Measurements from ENCODE around the gene EDDM3A. TPM values are rescaled to one million over a fixed set of nuclear protein-coding genes. Genes with fewer than 3 reads are reported as not detected.
"Not testable (repeated sequence)": the region's sequence is repeated elsewhere in the genome, so short reads cannot be mapped to it uniquely, and the experiment has no call there.

The EDDM3A gene
- total RNA-seq, 1 experiment from 2014 or later = not detected

DNA sequence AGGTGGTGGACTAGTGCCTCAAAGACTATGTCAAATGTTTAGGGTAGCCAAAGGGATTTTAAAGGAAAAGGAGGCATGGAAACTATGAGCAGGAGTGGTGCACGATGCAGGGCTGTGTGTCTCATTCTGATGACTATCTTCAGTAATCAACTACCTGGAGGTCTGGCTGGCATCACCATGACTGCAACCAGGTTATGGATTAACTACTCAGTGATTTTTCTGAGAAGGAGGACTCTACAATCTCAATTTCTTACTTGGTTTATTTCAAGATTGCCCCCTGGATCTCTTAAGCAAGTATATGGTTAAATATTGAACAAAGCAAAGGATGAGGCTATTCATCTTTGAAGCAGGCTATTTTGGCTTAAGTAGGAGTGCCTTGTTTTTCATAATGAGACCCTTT lies 19.2 kb upstream of the EDDM3A start:
- in situ Hi-C loops (cut with HindIII; ENCODE audit: low pct_unique_long_range_greater_than_20kb, low sequenced_read_pairs) = no loop called here
- no peak for DNase-seq (ENCODE audit: low read depth)

DNA sequence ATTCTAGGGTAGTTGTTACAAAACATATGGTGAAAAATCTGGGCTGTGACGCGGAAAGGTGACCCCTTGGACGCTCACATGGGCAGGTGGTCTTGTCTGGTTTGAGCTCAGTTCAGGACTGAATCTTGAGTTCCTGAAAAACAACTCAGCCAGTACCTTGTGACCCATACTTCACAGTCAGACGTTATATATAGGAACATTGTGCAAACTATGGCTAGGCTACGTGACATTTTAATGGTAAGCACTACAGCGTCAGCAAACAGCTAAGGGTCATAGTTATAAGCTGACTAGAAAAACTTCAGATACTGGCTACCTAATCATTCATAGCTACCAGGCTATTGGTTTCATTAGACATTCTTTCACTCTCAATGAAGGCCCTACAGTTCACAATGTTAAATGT lies 14.8 kb upstream of the EDDM3A start:
- in situ Hi-C loops (cut with HindIII; ENCODE audit: low pct_unique_long_range_greater_than_20kb, low sequenced_read_pairs) = no loop called here

DNA sequence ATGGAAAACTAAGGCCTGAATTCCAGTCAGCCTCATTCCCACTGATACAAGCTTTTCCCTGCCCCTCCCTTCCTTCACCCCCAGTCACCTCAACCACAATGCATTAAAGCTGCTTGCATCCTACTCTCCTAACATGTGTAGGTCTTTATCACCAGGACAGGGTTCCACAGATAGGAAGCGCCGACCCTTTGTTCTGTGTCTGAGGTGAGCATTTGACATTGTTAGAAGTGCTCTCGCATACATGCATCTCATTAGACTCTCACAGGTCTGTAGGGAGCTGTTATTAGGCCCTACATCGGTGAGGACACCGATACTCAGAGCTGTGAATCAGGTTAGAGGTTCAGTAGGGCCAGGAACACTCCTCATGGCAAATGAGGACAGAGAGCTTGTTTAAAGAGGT lies 13.2 kb upstream of the EDDM3A start:
- in situ Hi-C loops (cut with HindIII; ENCODE audit: low pct_unique_long_range_greater_than_20kb, low sequenced_read_pairs) = no loop called here
- no peak for DNase-seq (ENCODE audit: low read depth)

More for the DNA sequence above, 14.8 kb upstream of the EDDM3A start:
- DNase-seq (ENCODE audit: low read depth) = no peak

DNA sequence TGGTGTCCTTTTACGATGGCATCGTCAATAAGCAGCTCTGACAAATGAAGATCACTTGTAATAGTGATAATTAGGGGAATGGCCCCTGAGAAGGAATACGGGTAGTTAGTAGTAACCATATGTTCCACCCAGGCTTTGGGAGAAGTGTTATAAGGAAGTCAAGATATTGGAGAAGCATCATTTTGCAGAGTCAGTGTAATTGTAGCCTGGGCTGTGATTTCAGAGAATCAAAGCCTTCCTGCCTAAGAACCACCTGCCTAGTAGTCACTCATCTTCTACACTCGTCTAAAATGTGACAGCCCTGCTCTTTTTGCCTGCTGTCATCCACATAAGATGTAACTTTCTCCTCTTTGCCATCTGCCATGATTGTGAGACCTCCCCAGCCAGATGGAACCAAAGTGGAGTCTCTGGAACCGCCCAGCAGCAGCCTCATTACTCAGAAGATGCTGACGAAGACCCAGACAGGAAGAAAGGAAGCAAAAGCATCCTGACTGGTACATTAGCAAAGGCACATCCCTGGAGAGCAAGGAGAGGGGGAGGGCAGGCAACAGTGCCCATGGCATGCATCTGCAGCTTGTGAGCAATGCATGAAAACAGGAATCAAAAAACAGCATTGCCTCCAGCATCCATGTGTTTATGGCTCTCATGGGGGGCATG lies 12.6 kb upstream of the EDDM3A start:
- DNase-seq (ENCODE audit: low read depth) = no peak
- in situ Hi-C loops (cut with HindIII; ENCODE audit: low pct_unique_long_range_greater_than_20kb, low sequenced_read_pairs) = no loop called here

DNA sequence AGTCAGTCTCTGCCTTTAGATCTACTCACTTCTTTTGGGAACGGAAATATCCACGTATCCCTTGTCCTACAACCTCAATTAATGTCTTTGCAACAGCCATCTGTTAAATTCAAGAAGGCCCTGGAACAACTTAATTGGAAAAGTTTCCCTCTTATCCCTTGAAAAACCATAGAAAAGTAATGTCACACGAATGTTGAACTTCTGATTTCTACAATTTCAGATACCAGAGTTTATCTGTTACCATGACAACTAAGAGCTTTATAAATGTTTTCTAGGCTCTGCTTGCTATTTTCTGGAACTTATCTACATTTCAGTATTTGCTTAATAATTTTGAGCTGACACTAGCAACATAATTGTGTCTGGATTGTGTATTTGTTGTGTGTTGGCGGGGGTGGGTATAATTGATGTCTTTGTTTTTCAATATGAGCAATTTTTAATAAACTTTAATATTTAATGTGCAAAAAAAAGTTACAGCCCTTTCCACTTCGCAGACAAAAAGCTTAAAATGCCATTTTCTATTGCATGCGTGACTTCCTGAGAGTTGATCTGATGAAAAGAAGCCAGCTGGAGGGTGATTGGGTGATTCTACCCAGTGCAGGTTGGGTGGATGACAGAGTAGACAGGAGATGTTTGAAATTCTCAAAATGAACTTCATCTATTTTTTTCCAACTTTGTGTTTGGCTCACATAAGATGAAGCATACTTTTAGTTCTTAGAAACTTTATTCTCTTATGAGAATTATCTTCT lies 11.8 kb upstream of the EDDM3A start:
- in situ Hi-C loops (cut with HindIII; ENCODE audit: low pct_unique_long_range_greater_than_20kb, low sequenced_read_pairs) = no loop called here

DNA sequence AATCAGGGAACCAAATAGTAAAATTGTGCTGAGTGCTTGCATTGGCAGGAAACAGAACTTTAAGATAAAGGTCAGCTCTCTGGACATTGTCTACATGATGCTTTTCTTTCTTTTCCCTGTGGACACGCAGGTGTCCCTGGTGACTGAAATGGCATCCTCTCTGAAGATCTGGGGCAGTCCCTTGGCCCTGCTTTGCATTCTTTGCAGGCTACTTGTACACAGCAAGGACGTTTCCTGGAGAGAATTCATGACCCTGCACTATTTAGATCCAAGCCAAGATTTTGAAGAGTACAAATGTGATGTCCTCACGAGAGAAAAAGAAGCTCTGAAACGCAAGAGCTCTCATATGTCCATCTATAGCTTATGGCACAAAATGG lies 11.3 kb upstream of the EDDM3A start:
- in situ Hi-C loops (cut with HindIII; ENCODE audit: low pct_unique_long_range_greater_than_20kb, low sequenced_read_pairs) = no loop called here
- DNase-seq (ENCODE audit: low read depth) = no peak

More for the DNA sequence above, 11.8 kb upstream of the EDDM3A start:
- no peak for DNase-seq (ENCODE audit: low read depth)

DNA sequence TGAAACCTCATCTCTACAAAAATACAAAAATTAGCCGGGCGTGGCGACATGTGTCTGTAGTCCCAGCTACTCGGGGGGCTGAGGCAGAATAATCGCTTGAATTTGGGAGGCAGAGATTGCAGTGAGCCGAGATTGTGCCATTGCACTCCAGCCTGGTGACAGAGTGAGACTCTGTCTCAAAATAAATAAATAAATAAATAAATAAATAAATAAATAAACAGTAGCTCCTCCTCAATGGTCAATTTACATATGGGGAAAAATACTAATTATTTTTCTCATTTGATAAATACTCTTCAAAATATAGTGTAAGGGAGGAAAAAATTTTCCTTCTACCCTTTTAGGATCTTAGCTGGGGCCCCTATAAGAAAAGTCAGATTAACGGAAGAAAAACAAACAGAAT lies 7.4 kb upstream of the EDDM3A start:
- in situ Hi-C loops (cut with HindIII; ENCODE audit: low pct_unique_long_range_greater_than_20kb, low sequenced_read_pairs); DNase-seq (ENCODE audit: low read depth): not testable (repeated sequence)

DNA sequence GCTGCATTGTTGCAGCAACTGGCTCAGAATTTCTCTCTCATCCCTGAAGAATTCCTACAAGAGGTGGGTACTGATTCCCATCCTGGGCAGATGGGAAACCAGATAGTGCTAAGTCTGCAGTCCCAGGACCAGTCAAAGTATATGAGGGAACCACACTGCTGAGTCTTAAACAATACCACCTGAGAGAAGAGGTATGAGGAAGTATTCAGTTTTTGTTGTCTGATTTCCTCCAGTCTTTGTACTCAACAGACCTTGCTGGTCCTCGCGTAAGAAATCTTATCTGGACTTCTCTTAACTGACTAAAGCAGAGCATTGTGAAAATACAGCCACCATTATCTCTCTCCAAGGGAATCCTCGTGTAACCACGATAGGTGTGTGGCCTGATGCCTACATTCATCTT lies 3.6 kb upstream of the EDDM3A start:
- in situ Hi-C loops (cut with HindIII; ENCODE audit: low pct_unique_long_range_greater_than_20kb, low sequenced_read_pairs) = no loop called here
- DNase-seq (ENCODE audit: low read depth) = no peak

DNA sequence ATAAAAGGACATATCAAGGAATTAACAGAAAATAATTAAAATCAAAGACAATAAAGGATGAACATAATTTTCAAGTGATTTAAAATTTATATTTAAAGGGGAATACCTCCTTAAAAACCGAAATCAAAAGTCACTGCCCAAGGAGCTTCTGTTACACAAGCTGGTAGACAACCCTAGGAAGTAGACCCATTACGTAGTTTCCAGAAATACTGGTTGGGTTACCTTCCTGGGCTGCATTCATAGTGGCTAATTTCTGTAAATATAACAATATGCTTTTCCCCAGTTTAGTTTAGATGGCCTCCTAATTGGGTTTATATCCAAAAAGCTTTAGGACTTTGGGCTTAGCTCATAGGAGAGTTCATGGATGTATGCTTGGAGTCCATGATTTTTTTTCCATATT lies 2.1 kb upstream of the EDDM3A start:
- in situ Hi-C loops (cut with HindIII; ENCODE audit: low pct_unique_long_range_greater_than_20kb, low sequenced_read_pairs) = no loop called here
- no peak for DNase-seq (ENCODE audit: low read depth)

DNA sequence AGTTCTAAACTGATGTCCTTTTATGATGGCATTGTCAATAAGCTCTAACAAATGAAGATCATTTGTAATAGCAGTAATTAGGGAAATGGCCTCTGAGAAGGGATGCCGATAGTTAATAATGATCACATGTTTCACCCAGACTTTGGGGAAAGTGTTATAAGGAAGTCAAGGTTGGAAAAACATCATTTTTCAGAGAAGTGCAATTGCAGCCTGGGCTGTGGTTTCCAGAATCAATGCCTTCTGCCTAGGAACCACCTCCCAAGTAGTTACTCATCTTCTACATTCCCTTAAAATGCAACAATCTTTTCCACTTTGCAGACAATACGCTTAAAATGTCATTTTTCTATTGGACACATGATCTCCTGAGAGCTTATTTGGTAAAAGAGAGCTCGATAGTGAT lies 879 bp downstream of the EDDM3A start:
- in situ Hi-C loops (cut with HindIII; ENCODE audit: low pct_unique_long_range_greater_than_20kb, low sequenced_read_pairs) = no loop called here
- no peak for DNase-seq (ENCODE audit: low read depth)

DNA sequence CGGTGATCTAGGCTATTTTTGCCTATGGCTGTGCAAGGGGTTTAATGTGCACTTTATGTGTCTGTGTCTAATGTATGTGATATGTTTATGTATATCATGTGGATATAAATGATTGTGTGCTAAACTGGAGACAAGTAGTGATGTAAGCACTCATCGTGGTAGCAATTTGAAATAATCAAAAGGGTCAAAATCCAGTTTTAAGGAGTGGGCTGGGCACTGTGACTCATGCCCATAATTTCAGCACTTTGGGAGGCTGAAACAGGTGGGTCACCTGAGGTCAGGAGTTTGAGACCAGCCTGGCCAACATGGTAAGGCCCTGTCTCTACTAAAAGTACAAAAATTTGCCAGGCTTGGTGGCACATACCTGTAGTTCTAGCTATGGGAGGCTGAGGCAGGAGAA lies 2.8 kb downstream of the EDDM3A start:
- DNase-seq (ENCODE audit: low read depth) = no peak
- in situ Hi-C loops (cut with HindIII; ENCODE audit: low pct_unique_long_range_greater_than_20kb, low sequenced_read_pairs) = no loop called here

DNA sequence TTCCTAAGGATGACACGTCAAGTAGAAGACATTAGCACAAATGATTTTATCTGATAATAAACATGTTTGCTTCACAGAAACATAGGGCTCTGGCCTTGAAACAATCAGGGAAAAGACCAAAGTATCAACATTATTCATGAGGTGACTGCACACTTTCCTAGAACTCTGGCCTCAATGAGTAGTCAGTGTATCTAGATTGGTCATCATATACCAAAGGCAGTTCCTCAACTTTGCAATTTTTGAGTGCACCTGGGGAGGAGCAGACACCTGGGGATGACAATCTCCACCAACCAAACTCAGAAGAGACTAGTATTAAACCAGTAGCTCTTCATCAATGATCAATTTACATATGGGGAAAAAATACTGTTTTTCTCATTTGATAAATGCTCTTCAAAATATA lies 4.5 kb downstream of the EDDM3A start:
- in situ Hi-C loops (cut with HindIII; ENCODE audit: low pct_unique_long_range_greater_than_20kb, low sequenced_read_pairs) = no loop called here
- no peak for DNase-seq (ENCODE audit: low read depth)

DNA sequence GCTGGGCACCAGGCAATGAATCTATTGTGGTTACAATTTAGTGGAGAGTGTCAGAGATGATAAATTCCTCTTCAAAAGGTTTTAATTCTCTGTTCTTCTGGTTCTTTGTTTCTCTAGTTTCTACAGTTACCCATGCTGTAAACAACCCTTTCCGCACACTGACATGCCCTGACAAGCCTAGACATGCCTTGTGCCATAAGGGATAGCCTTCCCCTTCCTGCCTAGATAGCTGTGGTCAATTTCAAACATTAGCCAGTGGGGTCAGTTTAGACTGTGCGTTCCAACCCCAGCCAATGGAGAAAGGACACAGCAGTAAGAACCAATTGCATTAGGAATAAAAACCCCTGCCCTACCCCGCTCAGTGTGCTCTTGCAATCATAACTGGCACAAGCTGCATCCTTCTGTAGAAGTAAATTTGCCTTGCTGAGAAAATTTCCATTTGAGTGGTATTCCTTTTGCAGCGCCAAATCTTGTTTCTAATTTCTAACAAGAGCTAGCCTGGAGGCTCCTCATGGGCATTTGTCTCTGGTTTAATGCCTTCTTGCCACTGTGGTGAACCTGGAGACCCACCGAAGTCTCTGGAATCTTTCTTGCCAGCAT lies 6.4 kb downstream of the EDDM3A start:
- DNase-seq (ENCODE audit: low read depth) = peak; percentile 6
- in situ Hi-C loops (cut with HindIII; ENCODE audit: low pct_unique_long_range_greater_than_20kb, low sequenced_read_pairs) = no loop called here

DNA sequence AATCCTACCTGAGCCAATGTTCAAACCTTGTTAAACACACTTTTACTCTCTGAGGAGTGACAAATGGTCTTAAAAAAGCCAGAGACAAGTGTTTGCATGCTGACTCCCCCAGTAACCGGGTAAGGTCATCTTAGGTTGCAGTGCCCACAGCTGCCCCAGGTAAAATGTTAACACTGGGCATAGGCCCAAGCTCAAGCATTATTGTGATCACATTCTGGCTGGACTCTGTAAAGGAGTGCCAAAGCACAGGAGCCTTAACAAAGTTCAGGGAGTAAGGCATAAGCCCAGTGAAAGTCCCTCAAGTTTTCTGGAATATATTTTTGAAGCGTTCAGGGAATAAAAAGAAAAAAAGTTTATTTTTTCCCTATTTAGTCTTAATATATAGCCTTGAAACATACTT lies 8.6 kb downstream of the EDDM3A start:
- DNase-seq (ENCODE audit: low read depth) = no peak
- in situ Hi-C loops (cut with HindIII; ENCODE audit: low pct_unique_long_range_greater_than_20kb, low sequenced_read_pairs) = no loop called here

DNA sequence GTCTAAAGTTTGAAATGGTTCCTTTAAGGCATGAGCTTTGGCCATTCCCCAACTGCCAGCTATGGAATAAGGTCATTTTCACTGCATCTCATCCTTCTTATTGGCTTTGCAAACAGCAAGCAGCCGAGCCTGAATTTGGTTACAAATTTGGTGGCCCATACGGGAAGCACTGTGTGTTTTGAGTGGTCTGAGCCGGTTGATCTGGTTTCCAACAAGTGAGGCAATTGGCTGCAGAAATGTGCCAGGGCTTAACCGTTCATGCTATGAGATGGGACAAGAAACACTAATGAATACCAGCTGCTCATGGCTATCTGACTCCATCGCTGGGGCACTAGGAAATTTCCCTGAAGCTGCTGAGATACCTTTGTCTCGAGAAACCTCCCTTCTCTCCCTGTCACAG lies 9.3 kb downstream of the EDDM3A start:
- in situ Hi-C loops (cut with HindIII; ENCODE audit: low pct_unique_long_range_greater_than_20kb, low sequenced_read_pairs) = no loop called here

DNA sequence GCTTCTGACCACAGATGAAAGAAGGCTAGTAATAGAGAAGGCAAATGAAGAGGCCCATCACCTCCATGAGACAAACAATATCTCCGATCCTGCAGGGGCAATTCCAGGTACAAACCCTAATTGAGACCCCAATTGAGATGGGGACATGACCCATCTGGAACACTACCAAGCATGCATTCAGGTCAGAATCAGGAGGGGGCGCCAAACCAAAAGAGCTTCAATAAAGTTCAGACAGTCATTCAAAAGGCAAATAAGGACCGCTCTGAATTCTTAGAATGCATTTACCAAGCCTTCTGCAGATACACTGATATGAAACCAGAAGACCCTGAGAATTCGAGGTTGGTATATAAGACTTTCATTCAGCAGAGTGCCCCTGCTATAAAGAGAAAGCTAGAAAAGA lies 12.3 kb downstream of the EDDM3A start:
- DNase-seq (ENCODE audit: low read depth) = no peak
- in situ Hi-C loops (cut with HindIII; ENCODE audit: low pct_unique_long_range_greater_than_20kb, low sequenced_read_pairs) = no loop called here

More for the DNA sequence above, 9.3 kb downstream of the EDDM3A start:
- DNase-seq (ENCODE audit: low read depth) = no peak

DNA sequence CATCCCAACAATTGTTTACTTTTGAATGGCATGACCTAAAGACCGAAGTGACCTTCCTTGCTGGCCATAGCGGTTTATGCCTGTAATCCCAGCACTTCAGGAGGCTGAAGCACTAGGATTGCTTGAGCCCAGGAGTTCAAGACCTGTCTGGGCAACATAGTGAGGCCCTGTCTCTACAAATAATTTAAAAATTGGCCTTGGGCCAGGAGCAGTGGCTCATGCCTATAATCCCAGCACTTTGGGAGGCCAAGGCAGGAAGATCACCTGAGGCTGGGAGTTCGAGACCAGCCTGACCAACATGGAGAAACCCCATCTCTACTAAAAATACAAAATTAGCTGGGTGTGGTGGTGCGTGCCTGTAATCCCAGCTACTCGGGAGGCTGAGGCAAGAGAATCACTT lies 13.8 kb downstream of the EDDM3A start:
- in situ Hi-C loops (cut with HindIII; ENCODE audit: low pct_unique_long_range_greater_than_20kb, low sequenced_read_pairs); DNase-seq (ENCODE audit: low read depth): not testable (repeated sequence)

DNA sequence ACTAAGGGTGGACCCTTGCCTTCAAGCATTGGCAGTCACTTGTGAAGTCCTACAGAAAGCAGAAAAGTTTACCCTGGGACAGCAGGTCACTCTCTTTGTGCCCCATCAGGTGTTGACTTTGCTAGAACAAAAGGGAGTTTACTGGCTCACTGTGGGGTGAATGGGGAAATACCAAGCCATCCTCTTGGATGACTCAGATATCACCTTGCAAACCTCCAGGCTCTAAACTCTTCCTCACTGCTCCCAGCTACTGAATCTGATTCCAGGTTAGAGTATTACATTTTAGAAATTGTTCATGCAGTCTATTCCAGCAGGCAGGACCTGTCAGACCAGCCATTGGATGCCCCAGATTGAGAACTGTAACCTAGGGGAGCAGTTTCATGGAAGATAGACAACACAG lies 15.3 kb downstream of the EDDM3A start:
- no peak for DNase-seq (ENCODE audit: low read depth)
- in situ Hi-C loops (cut with HindIII; ENCODE audit: low pct_unique_long_range_greater_than_20kb, low sequenced_read_pairs) = no loop called here

DNA sequence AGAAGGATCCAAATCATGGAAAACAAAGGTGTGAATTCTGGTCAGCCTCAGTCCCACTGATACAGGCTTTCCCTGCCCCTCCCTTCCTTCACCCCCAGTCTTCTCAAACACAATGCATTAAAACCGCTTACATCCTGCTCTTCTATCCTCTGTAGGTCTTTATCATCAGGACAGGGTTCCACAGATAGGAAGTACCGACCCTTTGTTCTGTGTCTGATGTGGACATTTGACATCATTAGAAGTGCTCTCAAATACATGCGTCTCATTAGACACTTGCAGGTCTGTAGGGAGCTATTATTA lies 22.9 kb downstream of the EDDM3A start:
- in situ Hi-C loops (cut with HindIII; ENCODE audit: low pct_unique_long_range_greater_than_20kb, low sequenced_read_pairs) = no loop called here

DNA sequence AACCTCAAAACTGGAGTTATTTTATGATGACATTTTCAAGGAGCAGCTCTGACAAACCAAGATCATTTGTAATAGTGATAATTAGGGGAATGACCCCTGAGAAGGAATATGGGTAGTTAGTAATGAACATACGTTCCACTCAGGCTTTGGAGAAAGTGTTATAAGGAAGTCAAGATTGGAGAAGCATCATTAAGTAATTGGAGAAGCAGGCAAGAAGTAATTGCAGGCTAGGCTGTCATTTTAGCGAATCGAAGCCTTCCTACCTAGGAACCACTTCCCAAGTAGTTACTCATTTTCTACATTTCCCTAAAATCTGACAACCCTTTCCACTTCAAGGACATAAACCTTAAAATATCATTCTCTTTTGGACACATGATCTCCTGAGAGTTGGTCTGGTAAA lies 23.7 kb downstream of the EDDM3A start:
- in situ Hi-C loops (cut with HindIII; ENCODE audit: low pct_unique_long_range_greater_than_20kb, low sequenced_read_pairs) = no loop called here
- no peak for DNase-seq (ENCODE audit: low read depth)

More for the DNA sequence above, 22.9 kb downstream of the EDDM3A start:
- no peak for DNase-seq (ENCODE audit: low read depth)
